KMS-11 (cell line): ENCODE measurements around the gene ACADL.

Experiments
- H2AFZ ChIP-seq: fragments of 200-600 bp; sonication (generic); 2 replicates; pipeline ENCODE4 v1.6.1; 2016; ENCODE audit warnings: antibody characterized with exemption, mixed run types, low read depth
- H3K27ac ChIP-seq: fragments of 200-600 bp; sonication (generic); 2 replicates; pipeline ENCODE4 v1.6.1; 2016; ENCODE audit warnings: mild to moderate bottlenecking, mixed run types
- H3K27me3 ChIP-seq: fragments of 200-600 bp; sonication (generic); 2 replicates; pipeline ENCODE4 v1.6.1; 2017; ENCODE audit warnings: mild to moderate bottlenecking, low read depth, mixed run types, moderate library complexity; ENCODE audit not compliant: insufficient read depth
- H3K36me3 ChIP-seq: fragments of 200-600 bp; sonication (generic); 2 replicates; pipeline ENCODE4 v1.6.1; 2017; ENCODE audit warnings: mild to moderate bottlenecking, mixed run types; ENCODE audit not compliant: insufficient read depth
- H3K4me1 ChIP-seq: fragments of 200-600 bp; sonication (generic); 2 replicates; pipeline ENCODE4 v1.6.1; 2016; ENCODE audit warnings: mild to moderate bottlenecking, low read depth, mixed run types; ENCODE audit not compliant: poor library complexity, severe bottlenecking
- H3K4me2 ChIP-seq: fragments of 200-600 bp; sonication (generic); 2 replicates; pipeline ENCODE4 v1.7.0; 2016; ENCODE audit warnings: mild to moderate bottlenecking, mixed run types
- H3K4me3 ChIP-seq: fragments of 200-600 bp; sonication (generic); IDR thresholded peaks from 2 replicates; pipeline ENCODE4 v1.6.1; 2017; ENCODE audit warnings: low read depth, low read length, mixed read lengths; ENCODE audit not compliant: insufficient read depth
- H3K79me2 ChIP-seq: fragments of 200-600 bp; sonication (generic); 2 replicates; pipeline ENCODE4 v1.6.1; 2016; ENCODE audit warnings: low read depth, mixed run types; ENCODE audit not compliant: insufficient read depth
- H3K9ac ChIP-seq: fragments of 200-600 bp; sonication (generic); 2 replicates; pipeline ENCODE4 v1.6.1; 2016; ENCODE audit warnings: mild to moderate bottlenecking, mixed run types
- H4K20me1 ChIP-seq: fragments of 200-600 bp; sonication (generic); 2 replicates; pipeline ENCODE4 v1.6.1; 2016; ENCODE audit warnings: mild to moderate bottlenecking, mixed run types; ENCODE audit not compliant: insufficient read depth
- TF ChIP-seq, protein P1 (sequence below): fragments of 200-600 bp; sonication (generic); conservative IDR thresholded peaks from 2 replicates; pipeline ENCODE4 v1.6.1; 2017; ENCODE audit warnings: low read depth, mild to moderate bottlenecking, antibody characterized with exemption, low read length, moderate library complexity, mixed read lengths

Gene ACADL

DNA sequence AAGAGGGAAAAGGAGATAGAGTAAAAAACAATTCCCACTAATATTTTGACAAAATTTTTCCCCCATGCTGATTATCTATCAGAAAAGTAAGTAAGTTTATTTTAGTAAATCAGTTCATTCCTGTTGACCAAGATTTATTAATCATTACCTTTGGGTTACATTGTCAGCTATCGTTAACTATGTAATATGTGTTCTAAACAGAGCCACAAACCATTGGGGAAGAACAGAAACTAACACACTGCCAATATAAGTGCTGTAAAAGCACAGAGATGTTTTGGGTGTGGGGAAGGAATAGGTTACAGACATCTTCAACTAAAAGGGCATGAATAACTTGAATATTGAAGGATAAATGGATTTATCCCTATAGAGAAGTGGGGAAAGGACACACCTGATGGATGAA, 42.5 kb upstream of the ACADL start:
- Histone ChIP-seq H4K20me1 (no peaks in the 10 kb centered on the region), H3K27ac (no peak overlapping the region), H3K4me3 (no peak overlapping the region), H3K36me3 (no peaks in the 10 kb centered on the region), H2AFZ (no peak overlapping the region), H3K27me3 (no peaks in the 10 kb centered on the region), H3K4me1 (no peaks in the 10 kb centered on the region), H3K9ac (no peak overlapping the region), H3K4me2 (no peak overlapping the region), H3K79me2 (no peaks in the 10 kb centered on the region)
- TF ChIP-seq, protein P1, sequence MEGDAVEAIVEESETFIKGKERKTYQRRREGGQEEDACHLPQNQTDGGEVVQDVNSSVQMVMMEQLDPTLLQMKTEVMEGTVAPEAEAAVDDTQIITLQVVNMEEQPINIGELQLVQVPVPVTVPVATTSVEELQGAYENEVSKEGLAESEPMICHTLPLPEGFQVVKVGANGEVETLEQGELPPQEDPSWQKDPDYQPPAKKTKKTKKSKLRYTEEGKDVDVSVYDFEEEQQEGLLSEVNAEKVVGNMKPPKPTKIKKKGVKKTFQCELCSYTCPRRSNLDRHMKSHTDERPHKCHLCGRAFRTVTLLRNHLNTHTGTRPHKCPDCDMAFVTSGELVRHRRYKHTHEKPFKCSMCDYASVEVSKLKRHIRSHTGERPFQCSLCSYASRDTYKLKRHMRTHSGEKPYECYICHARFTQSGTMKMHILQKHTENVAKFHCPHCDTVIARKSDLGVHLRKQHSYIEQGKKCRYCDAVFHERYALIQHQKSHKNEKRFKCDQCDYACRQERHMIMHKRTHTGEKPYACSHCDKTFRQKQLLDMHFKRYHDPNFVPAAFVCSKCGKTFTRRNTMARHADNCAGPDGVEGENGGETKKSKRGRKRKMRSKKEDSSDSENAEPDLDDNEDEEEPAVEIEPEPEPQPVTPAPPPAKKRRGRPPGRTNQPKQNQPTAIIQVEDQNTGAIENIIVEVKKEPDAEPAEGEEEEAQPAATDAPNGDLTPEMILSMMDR: no peak

DNA sequence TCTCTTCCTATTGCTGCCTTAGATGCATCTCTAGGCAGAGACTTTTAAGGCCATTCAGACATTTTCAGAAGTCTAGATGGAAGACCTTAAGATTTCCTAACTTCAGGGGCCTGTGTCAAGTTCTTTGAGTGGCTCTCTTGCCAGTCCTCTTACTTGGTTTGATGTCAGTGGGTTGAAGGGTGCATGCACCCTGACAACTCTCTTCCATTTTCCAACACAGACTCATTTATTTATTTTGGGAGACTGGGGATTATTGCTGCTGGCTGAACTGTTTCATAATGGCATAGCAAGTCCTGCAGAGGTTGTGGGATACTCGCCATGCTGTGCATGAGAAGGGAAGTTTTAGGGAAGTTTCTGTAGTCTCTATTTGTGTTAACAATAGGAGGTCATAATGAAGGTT, 39.0 kb upstream of the ACADL start:
- Histone ChIP-seq H3K4me3 (no peak overlapping the region), H3K27me3 (no peaks in the 10 kb centered on the region), H3K4me2 (no peak overlapping the region), H4K20me1 (no peaks in the 10 kb centered on the region), H3K27ac (no peak overlapping the region), H3K4me1 (no peaks in the 10 kb centered on the region), H3K9ac (no peak overlapping the region), H3K79me2 (no peaks in the 10 kb centered on the region), H3K36me3 (no peaks in the 10 kb centered on the region), H2AFZ (no peak overlapping the region)
- TF ChIP-seq, protein P1: no peak

DNA sequence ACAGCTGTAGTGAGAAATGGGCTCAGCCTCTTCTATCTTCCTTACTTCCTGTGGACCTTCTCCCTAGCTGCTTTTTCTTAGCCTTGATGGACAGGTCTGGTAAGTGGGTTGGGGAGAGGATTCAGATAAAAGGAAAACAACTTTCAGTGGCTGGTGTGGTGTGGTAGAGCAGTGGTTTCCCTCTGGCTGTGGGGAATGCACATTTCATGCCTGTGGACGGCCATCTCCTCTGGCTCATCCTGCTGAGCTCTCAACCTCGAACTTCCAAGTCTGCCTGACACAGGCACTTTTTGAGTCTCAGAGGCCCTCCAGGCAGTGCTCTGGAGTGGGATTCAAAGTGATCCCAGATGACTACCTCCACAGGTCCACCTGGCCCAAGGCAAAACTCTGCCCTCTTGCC, 38.6 kb upstream of the ACADL start:
- H3K4me1 ChIP-seq: no peaks in the 10 kb centered on the region
- H3K27ac ChIP-seq: no peak overlapping the region
- H3K27me3 ChIP-seq: no peaks in the 10 kb centered on the region
- H3K9ac ChIP-seq: no peak overlapping the region
- H3K79me2 ChIP-seq: no peaks in the 10 kb centered on the region
- H3K4me2 ChIP-seq: no peak overlapping the region
- no peak overlapping the region for H2AFZ ChIP-seq
- no peak overlapping the region for H3K4me3 ChIP-seq
- TF ChIP-seq, protein P1: no peak
- no peaks in the 10 kb centered on the region for H4K20me1 ChIP-seq
- no peaks in the 10 kb centered on the region for H3K36me3 ChIP-seq

DNA sequence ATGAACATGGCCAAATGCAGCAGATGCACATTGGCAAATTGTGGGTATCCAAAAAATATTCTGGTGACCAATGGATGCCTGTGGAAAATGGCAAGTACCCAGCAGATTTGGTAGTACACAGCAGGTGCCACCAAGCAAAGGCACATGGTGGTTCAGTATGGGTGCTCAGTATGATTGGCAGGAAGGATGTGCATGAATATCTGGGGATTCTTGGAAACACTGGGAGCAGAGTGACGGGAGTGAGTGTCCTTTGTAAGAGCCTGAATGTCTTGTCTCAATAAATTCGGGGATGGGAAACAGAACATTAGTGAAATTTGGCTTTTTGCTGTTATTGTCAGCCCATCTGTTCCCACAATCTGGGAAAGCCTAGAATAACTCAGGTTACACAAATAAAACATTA, 36.8 kb upstream of the ACADL start:
- TF ChIP-seq, protein P1: no peak
- no peaks in the 10 kb centered on the region for H3K79me2 ChIP-seq
- H3K27me3 ChIP-seq: no peaks in the 10 kb centered on the region
- H3K4me2 ChIP-seq: no peak overlapping the region
- no peak overlapping the region for H3K27ac ChIP-seq
- no peaks in the 10 kb centered on the region for H3K36me3 ChIP-seq
- no peaks in the 10 kb centered on the region for H4K20me1 ChIP-seq
- no peak overlapping the region for H3K9ac ChIP-seq
- no peaks in the 10 kb centered on the region for H3K4me1 ChIP-seq
- H2AFZ ChIP-seq: no peak overlapping the region
- H3K4me3 ChIP-seq: no peak overlapping the region

DNA sequence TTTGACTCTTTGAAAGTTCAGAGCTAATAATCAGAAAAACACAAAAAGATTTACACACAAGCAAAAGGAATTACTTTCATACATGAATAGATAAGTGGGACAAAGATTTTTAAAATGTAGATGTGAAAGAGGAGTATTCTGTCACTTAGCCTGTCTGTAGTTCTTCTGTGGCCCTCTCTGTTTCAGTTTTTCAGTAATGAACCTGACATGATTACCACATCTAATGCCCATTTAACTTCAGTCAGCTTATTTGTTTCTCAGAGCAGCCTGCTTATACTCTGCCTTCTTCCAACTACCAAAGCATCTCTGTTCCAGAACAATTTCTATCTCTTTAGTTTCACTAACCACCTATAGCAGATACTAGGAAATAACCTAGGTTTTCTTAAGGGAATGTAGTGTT, 34.4 kb upstream of the ACADL start:
- Histone ChIP-seq H3K9ac (no peak overlapping the region), H3K27me3 (no peaks in the 10 kb centered on the region), H3K4me3 (no peak overlapping the region), H3K4me2 (no peak overlapping the region), H4K20me1 (no peaks in the 10 kb centered on the region), H2AFZ (no peak overlapping the region), H3K36me3 (no peaks in the 10 kb centered on the region), H3K27ac (no peak overlapping the region), H3K79me2 (no peaks in the 10 kb centered on the region), H3K4me1 (no peaks in the 10 kb centered on the region)
- TF ChIP-seq, protein P1: no peak
